Liver (tissue), 9 donors: ENCODE measurements around the gene HBA2. TPM values are rescaled to one million over a fixed set of nuclear protein-coding genes. Genes with fewer than 3 reads are reported as not detected.
"Not testable (repeated sequence)": the region's sequence is repeated elsewhere in the genome, so short reads cannot be mapped to it uniquely, and the experiment has no call there.

ENCODE experiments used
- DNase-seq: peaks from one replicate; pipeline ENCODE4 v3.0.0-alpha.2; 2017; ENCODE audit warnings: low spot score
- H3K27ac ChIP-seq, 2 donors: one replicate each; pipeline ENCODE4 v1.7.0; 2013; ENCODE audit warnings: inconsistent platforms in 2 of 2, low read length in 2 of 2, control low read depth in 1 of 2, low read depth in 1 of 2, mild to moderate bottlenecking in 1 of 2
- H3K27me3 ChIP-seq, 4 donors: one replicate each; pipeline versions ENCODE4 v1.6.1 to v1.7.0; 2013; ENCODE audit warnings: low read length in 3 of 4, inconsistent platforms in 1 of 4, mild to moderate bottlenecking in 1 of 4, moderate library complexity in 1 of 4; ENCODE audit not compliant: control insufficient read depth in 4 of 4, insufficient read depth in 4 of 4
- H3K36me3 ChIP-seq, 4 donors: one replicate each; pipeline versions ENCODE4 v1.6.1 to v1.7.0; 2013; ENCODE audit warnings: low read length in 3 of 4, mild to moderate bottlenecking in 3 of 4, low read depth in 1 of 4, moderate library complexity in 1 of 4; ENCODE audit not compliant: control insufficient read depth in 4 of 4, insufficient read depth in 3 of 4
- H3K4me1 ChIP-seq, 4 donors: one replicate each; pipeline versions ENCODE4 v1.6.1 to v1.7.0; 2013; ENCODE audit warnings: low read length in 3 of 4, mild to moderate bottlenecking in 3 of 4, moderate library complexity in 1 of 4; ENCODE audit not compliant: control insufficient read depth in 4 of 4, insufficient read depth in 4 of 4
- H3K4me3 ChIP-seq, 3 donors: one replicate each; pipeline versions ENCODE4 v1.6.1 to v1.7.0; 2013; ENCODE audit warnings: low read length in 3 of 3, control low read depth in 1 of 3, low read depth in 1 of 3, mild to moderate bottlenecking in 1 of 3
- H3K9ac ChIP-seq, 2 donors: one replicate each; pipeline ENCODE4 v1.7.0; 2013; ENCODE audit warnings: low read length in 2 of 2, mild to moderate bottlenecking in 2 of 2, moderate library complexity in 2 of 2, control low read depth in 1 of 2, low read depth in 1 of 2
- H3K9me3 ChIP-seq, 4 donors: one replicate each; pipeline versions ENCODE4 v1.6.1 to v1.7.0; 2013; ENCODE audit warnings: low read length in 3 of 4; ENCODE audit not compliant: control insufficient read depth in 4 of 4
- EGR1 ChIP-seq, 2 donors: IDR thresholded peaks; 2 replicates each; pipeline ENCODE4 v1.6.1; 2016 to 2018; ENCODE audit warnings: antibody characterized with exemption in 2 of 2, low read depth in 2 of 2
- HNF4A ChIP-seq, 2 donors: conservative IDR thresholded peaks; 2 replicates each; pipeline ENCODE4 v1.6.1; 2016; ENCODE audit warnings: antibody characterized with exemption in 2 of 2, mild to moderate bottlenecking in 2 of 2
- JUND ChIP-seq, 2 donors: IDR thresholded peaks; 2 replicates each; pipeline ENCODE4 v1.6.1; 2016; ENCODE audit warnings: antibody characterized with exemption in 2 of 2
- REST ChIP-seq: IDR thresholded peaks from 2 replicates; pipeline ENCODE4 v1.6.1; 2016; ENCODE audit warnings: antibody characterized with exemption, mild to moderate bottlenecking
- TAF1 ChIP-seq: conservative IDR thresholded peaks from 2 replicates; pipeline ENCODE4 v1.6.1; 2016; ENCODE audit warnings: antibody characterized with exemption, mild to moderate bottlenecking
- WGBS: extraction: QIAGEN DNeasy Blood & Tissue Kit; methylation state at CpG from one replicate; pipeline ENCODE4 v1.1.7; 2013; 5-methylcytosine and 5-hydroxymethylcytosine counted together
- polyA plus RNA-seq, 2 donors: library from polyadenylated mRNA; stranded (reverse) in 1 of 2; unstranded in 1 of 2; fragments of 200-250 nt in 1 of 2; fragments of >200 nt in 1 of 2; fragmentation: Nextera tagmentation in 1 of 2; extraction: Ambion mirVana in 1 of 2; gene quantifications; one replicate each; pipeline versions ENCODE4 v1.2.1 to v1.2.3, GENCODE V29; 2013 to 2015
- total RNA-seq, 2 donors: library from RNA; depleted of rRNA; stranded (reverse); fragments of >200 nt; gene quantifications; one replicate each; pipeline ENCODE4 v1.2.3, GENCODE V29; 2014
- donor health status: healthy.
- donor health status: healthy.
- donor health status: healthy.
- donor health status: healthy.
- donor health status: healthy.

Gene HBA2
- total and polyA plus RNA-seq, 4 donors = 2.8 to 36,951 (median 46.0) TPM

GRCh38 chr16:170088-170507 lies 2.6 kb upstream of the HBA2 start:
- not testable (repeated sequence) for H3K36me3 ChIP-seq, H3K4me3 ChIP-seq, H3K9ac ChIP-seq, H3K9me3 ChIP-seq, H3K27ac ChIP-seq
- Histone ChIP-seq H3K4me1 (peaks cover 2 to 11% (median 11%) of the 10 kb centered on the region in 4 donors), H3K27me3 (peaks cover 8 to 17% (median 10%) of the 10 kb centered on the region in 4 donors)
- TF ChIP-seq HNF4A (conservative IDR thresholded peaks at IDR 0.05) (peak in 1 of 2 donors; percentile 17), REST (peak; percentile 97)
- 4% methylated on average over 5 of the region's 5 CpGs for WGBS
- DNase-seq = peak; percentile 68

GRCh38 chr16:170788-171187 lies 1.9 kb upstream of the HBA2 start:
- no peak overlapping the region for H3K9ac ChIP-seq
- no peaks in the 10 kb centered on the region for H3K9me3 ChIP-seq
- H3K27ac ChIP-seq = no peak overlapping the region
- H3K4me1 ChIP-seq = peaks cover 0 to 6% (median 4%) of the 10 kb centered on the region in 4 donors
- no peak for DNase-seq
- peaks cover 7 to 20% (median 11%) of the 10 kb centered on the region in 4 donors for H3K27me3 ChIP-seq
- no peak overlapping the region for H3K4me3 ChIP-seq
- no peaks in the 10 kb centered on the region for H3K36me3 ChIP-seq
- 6% methylated on average over 1 of the region's 1 CpG for WGBS
- no peak for TF ChIP-seq JUND (IDR thresholded peaks at IDR 0.05)
- no peak for TF ChIP-seq EGR1 (IDR thresholded peaks at IDR 0.05; ENCODE audit: low read depth in 2 of 2)
- no peak for TF ChIP-seq TAF1

- H3K9me3 ChIP-seq, H3K27ac ChIP-seq, H3K4me3 ChIP-seq, H3K9ac ChIP-seq, H3K36me3 ChIP-seq, H3K4me1 ChIP-seq: not testable (repeated sequence)
- WGBS = 5% methylated on average over 28 of the region's 44 CpGs
- peaks cover 3 to 20% (median 7%) of the 10 kb centered on the region in 4 donors for H3K27me3 ChIP-seq
- DNase-seq = peak; percentile 71
These were observed 657 bp downstream of the HBA2 start for GRCh38 chr16:173211-173854.

- 18% methylated on average over 7 of the region's 13 CpGs for WGBS
- not testable (repeated sequence) for H3K4me1 ChIP-seq, H3K4me3 ChIP-seq, H3K9ac ChIP-seq, H3K36me3 ChIP-seq, H3K9me3 ChIP-seq, H3K27ac ChIP-seq
- TF ChIP-seq REST = peak; percentile 94
- peaks cover 3 to 19% (median 8%) of the 10 kb centered on the region in 4 donors for H3K27me3 ChIP-seq
- DNase-seq = peak; percentile 81
These were observed 1.5 kb downstream of the HBA2 start for GRCh38 chr16:173928-174769.
